Hindlimb muscle (tissue), 1 donor: Measurements from ENCODE around the gene VPS8. TPM values are rescaled to one million over a fixed set of nuclear protein-coding genes. Genes with fewer than 3 reads are reported as not detected.

Experiments used
- DNase-seq: peaks from one replicate; pipeline ENCODE4 v3.0.0-alpha.2; 2013
- polyA plus RNA-seq: library from polyadenylated mRNA; unstranded; fragments of 120-200 nt; gene quantifications from one replicate; pipeline ENCODE4 v1.2.1, GENCODE V29; 2013; ENCODE audit not compliant: insufficient read length

Gene VPS8
- polyA plus RNA-seq, 1 donor = 86.4 TPM

GRCh38 chr3:185060655-185061054 lies 248.7 kb downstream of the VPS8 start:
- no peak for DNase-seq

- DNase-seq = peak; percentile 23
Observed at GRCh38 chr3:185062191-185062590, 250.2 kb downstream of the VPS8 start.

- DNase-seq = no peak
Observed at GRCh38 chr3:185063431-185063830, 251.5 kb downstream of the VPS8 start.

GRCh38 chr3:185065059-185065458 lies 253.1 kb downstream of the VPS8 start:
- DNase-seq = no peak

GRCh38 chr3:185066251-185066650 lies 254.3 kb downstream of the VPS8 start:
- no peak for DNase-seq

- DNase-seq = no peak
Observed at GRCh38 chr3:185067173-185067572, 255.2 kb downstream of the VPS8 start.

- no peak for DNase-seq
Observed at GRCh38 chr3:185069037-185070030, 257.4 kb downstream of the VPS8 start.

GRCh38 chr3:185070491-185071286 lies 258.7 kb downstream of the VPS8 start:
- DNase-seq = no peak

GRCh38 chr3:185071287-185071800 lies 259.4 kb downstream of the VPS8 start:
- no peak for DNase-seq

- no peak for DNase-seq
Observed at GRCh38 chr3:185075547-185075946, 263.6 kb downstream of the VPS8 start.

GRCh38 chr3:185076219-185076618 lies 264.3 kb downstream of the VPS8 start:
- DNase-seq = no peak

GRCh38 chr3:185079625-185080024 lies 267.7 kb downstream of the VPS8 start:
- no peak for DNase-seq

- DNase-seq = no peak
Observed at GRCh38 chr3:185081521-185081920, 269.6 kb downstream of the VPS8 start.

GRCh38 chr3:185082149-185082548 lies 270.2 kb downstream of the VPS8 start:
- no peak for DNase-seq

- DNase-seq = no peak
Observed at GRCh38 chr3:185082829-185083228, 270.9 kb downstream of the VPS8 start.

GRCh38 chr3:185084402-185084801 lies 272.4 kb downstream of the VPS8 start:
- DNase-seq = no peak

GRCh38 chr3:185084901-185085300 lies 272.9 kb downstream of the VPS8 start:
- DNase-seq = no peak

GRCh38 chr3:185087419-185087818 lies 275.5 kb downstream of the VPS8 start:
- DNase-seq = no peak

GRCh38 chr3:185089343-185089742 lies 277.4 kb downstream of the VPS8 start:
- DNase-seq = no peak

- no peak for DNase-seq
Observed at GRCh38 chr3:185089751-185090150, 277.8 kb downstream of the VPS8 start.

- no peak for DNase-seq
Observed at GRCh38 chr3:185090811-185091210, 278.8 kb downstream of the VPS8 start.

GRCh38 chr3:185093116-185093515 lies 281.1 kb downstream of the VPS8 start:
- DNase-seq = no peak

- no peak for DNase-seq
Observed at GRCh38 chr3:185094697-185095096, 282.7 kb downstream of the VPS8 start.
